Astrocyte (in vitro differentiated cells and primary cell): ENCODE data around the gene AKR1A1. TPM values are rescaled to one million over a fixed set of nuclear protein-coding genes. Genes with fewer than 3 reads are reported as not detected.

Experiments
- DNase-seq: peaks from one replicate; pipeline ENCODE4 v3.0.0-alpha.2; 2010; ENCODE audit warnings: low read depth
- FAIRE-seq: peaks from 2 replicates; lab custom pipeline; 2011; peaks lifted over from hg19 to GRCh38; lab: Jason Lieb, UNC
- H2AFZ ChIP-seq: 2 replicates; pipeline ENCODE4 v1.6.0; 2012; ENCODE audit warnings: low read depth, low read length, inconsistent platforms
- H3K27ac ChIP-seq: 2 replicates; pipeline ENCODE4 v1.5.1; 2011; ENCODE audit warnings: low read depth, low read length, inconsistent platforms
- H3K27me3 ChIP-seq: 2 replicates; pipeline ENCODE4 v1.6.0; 2011; ENCODE audit warnings: low read length, inconsistent platforms; ENCODE audit not compliant: insufficient read depth
- H3K36me3 ChIP-seq: 2 replicates; pipeline ENCODE4 v1.5.1; 2011; ENCODE audit warnings: low read length, inconsistent platforms; ENCODE audit not compliant: insufficient read depth
- H3K4me1 ChIP-seq: 2 replicates; pipeline ENCODE4 v1.5.1; 2011; ENCODE audit warnings: low read length, inconsistent platforms; ENCODE audit not compliant: insufficient read depth
- H3K4me2 ChIP-seq: 2 replicates; pipeline ENCODE4 v1.6.0; 2012; ENCODE audit warnings: low read length, inconsistent platforms
- H3K4me3 ChIP-seq: 2 replicates; pipeline ENCODE4 v1.5.1; 2011; ENCODE audit warnings: low read depth, mild to moderate bottlenecking, low read length, inconsistent platforms; ENCODE audit not compliant: insufficient read depth
- H3K79me2 ChIP-seq: 2 replicates; pipeline ENCODE4 v1.6.0; 2012; ENCODE audit warnings: mild to moderate bottlenecking, low read length, inconsistent platforms; ENCODE audit not compliant: insufficient read depth
- H3K9ac ChIP-seq: 2 replicates; pipeline ENCODE4 v1.6.0; 2012; ENCODE audit warnings: mild to moderate bottlenecking, low read length, inconsistent platforms
- H3K9me3 ChIP-seq: 2 replicates; pipeline ENCODE4 v1.5.1; 2012; ENCODE audit warnings: low read depth, mild to moderate bottlenecking, low read length, inconsistent platforms; ENCODE audit not compliant: insufficient read depth
- H4K20me1 ChIP-seq: 2 replicates; pipeline ENCODE4 v1.6.0; 2012; ENCODE audit warnings: low read length, inconsistent platforms; ENCODE audit not compliant: insufficient read depth
- H3K27ac Mint-ChIP-seq: one replicate; pipeline ENCODE4 v1.8.0; 2021; ENCODE audit warnings: mild to moderate bottlenecking, mixed read lengths; ENCODE audit not compliant: unreplicated experiment
- H3K27me3 Mint-ChIP-seq: one replicate; pipeline ENCODE4 v1.8.0; 2021; ENCODE audit warnings: low read depth, mixed read lengths; ENCODE audit not compliant: unreplicated experiment
- H3K36me3 Mint-ChIP-seq: one replicate; pipeline ENCODE4 v1.8.0; 2021; ENCODE audit warnings: low read depth, mixed read lengths; ENCODE audit not compliant: unreplicated experiment
- H3K4me1 Mint-ChIP-seq: one replicate; pipeline ENCODE4 v1.8.0; 2021; ENCODE audit warnings: low read depth, mixed read lengths; ENCODE audit not compliant: unreplicated experiment
- H3K4me3 Mint-ChIP-seq: one replicate; pipeline ENCODE4 v1.8.0; 2021; ENCODE audit warnings: mild to moderate bottlenecking, moderate library complexity, mixed read lengths; ENCODE audit not compliant: unreplicated experiment
- H3K9me3 Mint-ChIP-seq: one replicate; pipeline ENCODE4 v1.8.0; 2021; ENCODE audit warnings: mild to moderate bottlenecking, mixed read lengths; ENCODE audit not compliant: unreplicated experiment
- EZH2 ChIP-seq: IDR thresholded peaks from 2 replicates; pipeline ENCODE4 v1.6.1; 2012; ENCODE audit warnings: mild to moderate bottlenecking, low read length, inconsistent platforms; ENCODE audit not compliant: insufficient read depth
- total RNA-seq: library from RNA; stranded (reverse); gene quantifications from 2 replicates; pipeline ENCODE4 v1.2.1, GENCODE V29; 2021
- TF ChIP-seq, protein P1 (sequence below): IDR thresholded peaks from 2 replicates; pipeline ENCODE4 v1.5.1; 2011; ENCODE audit warnings: low read depth, mild to moderate bottlenecking, inconsistent platforms, low read length, moderate library complexity; ENCODE audit not compliant: insufficient read depth

Gene AKR1A1
- total RNA-seq, 1 donor from 2014 or later: 118 TPM

DNA sequence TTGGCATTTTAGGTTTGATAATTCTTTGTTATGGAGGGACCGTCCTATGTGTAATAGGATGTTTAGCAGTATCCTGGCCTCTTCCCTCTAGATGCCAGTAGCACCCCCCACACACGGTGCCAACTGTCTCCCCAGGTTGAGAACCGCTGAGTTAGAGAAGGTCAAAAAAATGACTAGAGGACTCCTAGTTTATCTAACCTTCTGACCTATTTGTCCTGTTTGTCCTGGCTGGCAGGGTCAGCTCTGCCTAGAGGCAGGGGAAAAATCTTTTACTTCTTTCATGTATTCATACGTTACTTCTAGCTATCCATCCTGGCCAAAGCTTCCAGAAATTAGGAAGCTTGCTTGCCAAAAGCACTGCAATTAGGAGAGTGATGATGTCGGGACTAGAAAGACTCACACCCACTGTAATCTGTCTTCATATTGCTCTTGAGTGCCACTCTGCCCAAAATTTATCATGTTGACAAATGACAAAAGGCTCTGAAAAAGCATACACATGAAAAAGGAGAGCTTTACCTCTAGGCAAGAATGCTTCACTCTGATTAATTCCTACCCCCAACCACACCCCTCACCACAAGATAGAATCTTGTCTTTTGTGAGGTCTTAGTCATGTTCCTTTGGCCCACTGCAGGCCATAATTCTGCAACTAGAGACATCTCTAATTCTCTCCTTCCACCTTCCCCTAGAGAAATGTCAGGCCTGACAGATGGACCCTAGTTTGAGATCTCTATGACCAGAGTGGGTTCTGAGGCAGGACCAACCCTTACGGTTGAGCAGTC, 14.4 kb upstream of the AKR1A1 start:
- H3K27ac Mint-ChIP-seq: no peak overlapping the region
- Histone ChIP-seq H3K9me3 (no peaks in the 10 kb centered on the region), H3K9ac (no peak overlapping the region), H3K27me3 (no peaks in the 10 kb centered on the region), H3K4me2 (no peak overlapping the region), H3K27ac (no peak overlapping the region), H3K4me1 (no peaks in the 10 kb centered on the region), H4K20me1 (no peaks in the 10 kb centered on the region), H2AFZ (no peak overlapping the region), H3K79me2 (no peaks in the 10 kb centered on the region), H3K36me3 (no peaks in the 10 kb centered on the region), H3K4me3 (no peak overlapping the region)
- H3K4me1 Mint-ChIP-seq: peaks cover 7% of the 10 kb centered on the region
- FAIRE-seq (no peak), DNase-seq (no peak)
- no peak for TF ChIP-seq EZH2
- TF ChIP-seq, protein P1, sequence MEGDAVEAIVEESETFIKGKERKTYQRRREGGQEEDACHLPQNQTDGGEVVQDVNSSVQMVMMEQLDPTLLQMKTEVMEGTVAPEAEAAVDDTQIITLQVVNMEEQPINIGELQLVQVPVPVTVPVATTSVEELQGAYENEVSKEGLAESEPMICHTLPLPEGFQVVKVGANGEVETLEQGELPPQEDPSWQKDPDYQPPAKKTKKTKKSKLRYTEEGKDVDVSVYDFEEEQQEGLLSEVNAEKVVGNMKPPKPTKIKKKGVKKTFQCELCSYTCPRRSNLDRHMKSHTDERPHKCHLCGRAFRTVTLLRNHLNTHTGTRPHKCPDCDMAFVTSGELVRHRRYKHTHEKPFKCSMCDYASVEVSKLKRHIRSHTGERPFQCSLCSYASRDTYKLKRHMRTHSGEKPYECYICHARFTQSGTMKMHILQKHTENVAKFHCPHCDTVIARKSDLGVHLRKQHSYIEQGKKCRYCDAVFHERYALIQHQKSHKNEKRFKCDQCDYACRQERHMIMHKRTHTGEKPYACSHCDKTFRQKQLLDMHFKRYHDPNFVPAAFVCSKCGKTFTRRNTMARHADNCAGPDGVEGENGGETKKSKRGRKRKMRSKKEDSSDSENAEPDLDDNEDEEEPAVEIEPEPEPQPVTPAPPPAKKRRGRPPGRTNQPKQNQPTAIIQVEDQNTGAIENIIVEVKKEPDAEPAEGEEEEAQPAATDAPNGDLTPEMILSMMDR: no peak
- no peaks in the 10 kb centered on the region for H3K9me3 Mint-ChIP-seq
- H3K36me3 Mint-ChIP-seq: no peaks in the 10 kb centered on the region
- H3K4me3 Mint-ChIP-seq: no peak overlapping the region
- H3K27me3 Mint-ChIP-seq: peaks cover 2% of the 10 kb centered on the region

DNA sequence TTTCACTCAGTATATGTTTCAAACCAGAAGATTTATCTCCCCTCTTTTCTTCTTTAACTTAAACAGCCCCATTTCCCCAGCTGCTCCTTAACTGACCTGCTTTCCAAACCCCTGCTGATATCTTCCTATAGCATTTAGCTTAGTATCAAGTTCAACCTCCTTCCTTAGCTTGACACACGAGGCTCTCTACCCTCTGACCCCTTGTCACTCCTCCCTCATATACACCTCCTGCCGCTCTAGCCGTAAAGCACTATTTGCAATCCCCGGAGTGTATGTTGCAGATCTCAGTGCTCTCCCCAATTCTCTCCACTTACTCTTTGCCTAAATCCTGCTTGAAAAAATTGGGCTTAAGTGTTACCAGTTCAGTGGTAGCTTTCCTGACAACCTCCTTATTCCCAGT, 13.7 kb upstream of the AKR1A1 start:
- H3K27ac Mint-ChIP-seq: no peak overlapping the region
- H3K4me2 ChIP-seq: no peak overlapping the region
- H3K4me3 ChIP-seq: no peak overlapping the region
- no peaks in the 10 kb centered on the region for H3K9me3 ChIP-seq
- no peak overlapping the region for H3K9ac ChIP-seq
- no peaks in the 10 kb centered on the region for H3K36me3 Mint-ChIP-seq
- no peak overlapping the region for H3K27ac ChIP-seq
- H3K9me3 Mint-ChIP-seq: no peaks in the 10 kb centered on the region
- no peaks in the 10 kb centered on the region for H3K36me3 ChIP-seq
- peaks cover 2% of the 10 kb centered on the region for H3K27me3 Mint-ChIP-seq
- H3K4me1 Mint-ChIP-seq: peaks cover 7% of the 10 kb centered on the region
- no peaks in the 10 kb centered on the region for H3K27me3 ChIP-seq
- no peaks in the 10 kb centered on the region for H3K4me1 ChIP-seq
- TF ChIP-seq, protein P1: no peak
- no peak for TF ChIP-seq EZH2
- H3K4me3 Mint-ChIP-seq: no peak overlapping the region
- H2AFZ ChIP-seq: no peak overlapping the region
- FAIRE-seq (no peak), DNase-seq (no peak)
- no peaks in the 10 kb centered on the region for H3K79me2 ChIP-seq
- no peaks in the 10 kb centered on the region for H4K20me1 ChIP-seq

DNA sequence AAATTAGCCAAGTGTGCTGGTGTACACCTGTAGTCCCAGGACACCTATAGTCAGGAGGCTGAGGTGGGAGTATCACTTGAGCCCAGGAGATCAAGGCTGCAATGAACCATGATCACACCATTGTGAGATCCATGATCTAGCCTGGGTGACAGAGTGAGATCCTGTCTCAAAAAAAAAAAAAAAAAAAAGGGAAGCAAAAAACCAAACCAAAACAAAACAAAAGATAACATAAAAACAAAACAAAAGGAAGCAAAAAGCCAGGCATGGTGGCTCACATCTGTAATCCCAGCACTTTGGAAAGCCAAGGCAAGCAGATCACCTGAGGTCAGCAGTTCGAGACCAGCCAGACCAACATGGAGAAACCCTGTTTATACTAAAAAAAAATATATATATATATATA, 9.4 kb upstream of the AKR1A1 start:
- no peak for DNase-seq
- no peak for FAIRE-seq
- Histone ChIP-seq H3K27ac (no peak overlapping the region), H3K9ac (no peak overlapping the region), H4K20me1 (no peaks in the 10 kb centered on the region), H3K4me1 (no peaks in the 10 kb centered on the region), H3K36me3 (no peaks in the 10 kb centered on the region), H3K4me3 (no peak overlapping the region), H3K9me3 (no peaks in the 10 kb centered on the region), H2AFZ (no peak overlapping the region), H3K79me2 (no peaks in the 10 kb centered on the region), H3K27me3 (no peaks in the 10 kb centered on the region), H3K4me2 (no peak overlapping the region)
- no peak overlapping the region for H3K4me3 Mint-ChIP-seq
- TF ChIP-seq, protein P1: no peak
- no peak for TF ChIP-seq EZH2
- H3K9me3 Mint-ChIP-seq: no peaks in the 10 kb centered on the region
- peaks cover 2% of the 10 kb centered on the region for H3K27me3 Mint-ChIP-seq
- H3K4me1 Mint-ChIP-seq: peaks cover 21% of the 10 kb centered on the region
- H3K36me3 Mint-ChIP-seq: no peaks in the 10 kb centered on the region
- no peak overlapping the region for H3K27ac Mint-ChIP-seq
